Esophagus squamous epithelium (tissue), 4 donors: ENCODE results near the gene NXN.

Source experiments
- CTCF ChIP-seq, 6 experiments: fragments of 450-650 bp in 4 of 6; fragments of 200-600 bp in 2 of 6; sonication (generic) in 2 of 6; IDR thresholded peaks; one replicate each; pipeline ENCODE4 v1.5.1; 2016 to 2019; ENCODE audit warnings: antibody characterized with exemption in 6 of 6, mild to moderate bottlenecking in 4 of 6, moderate library complexity in 4 of 6
- POLR2A ChIP-seq, 4 donors: fragments of 450-650 bp; IDR thresholded peaks; one replicate each; pipeline ENCODE4 v1.6.1; 2017; ENCODE audit warnings: antibody characterized with exemption in 4 of 4, mild to moderate bottlenecking in 4 of 4, moderate library complexity in 3 of 4

GRCh38 chr17:979212-979538, 401 bp downstream of the NXN start:
- TF ChIP-seq CTCF (IDR thresholded peaks at IDR 0.05), result no peak
- no peak for TF ChIP-seq POLR2A (IDR thresholded peaks at IDR 0.05)
